Left lobe of liver (tissue), 2 donors: ENCODE results near the gene CLMN. TPM values are rescaled to one million over a fixed set of nuclear protein-coding genes. Genes with fewer than 3 reads are reported as not detected.

ENCODE experiments used
- ATAC-seq: fragments of 200-7000 bp; cut with Tn5 transposase; one replicate; pipeline ENCODE4 v1.9.1; 2020; ENCODE audit warnings: mild to moderate bottlenecking, moderate library complexity
- DNase-seq: peaks from one replicate; pipeline ENCODE4 v3.0.0-alpha.2; 2020; ENCODE audit warnings: low spot score
- total RNA-seq: library from RNA; stranded (reverse); gene quantifications from one replicate; pipeline ENCODE4 v1.2.1, GENCODE V29; 2021
- donor health status: DM: no; HTN: no; CAD: no; lungs with moderate emphysema.
- donor health status: DM: no; HTN: yes; CAD: no.

Gene CLMN
- total RNA-seq, 1 donor from 2014 or later = 67.7 TPM

DNA sequence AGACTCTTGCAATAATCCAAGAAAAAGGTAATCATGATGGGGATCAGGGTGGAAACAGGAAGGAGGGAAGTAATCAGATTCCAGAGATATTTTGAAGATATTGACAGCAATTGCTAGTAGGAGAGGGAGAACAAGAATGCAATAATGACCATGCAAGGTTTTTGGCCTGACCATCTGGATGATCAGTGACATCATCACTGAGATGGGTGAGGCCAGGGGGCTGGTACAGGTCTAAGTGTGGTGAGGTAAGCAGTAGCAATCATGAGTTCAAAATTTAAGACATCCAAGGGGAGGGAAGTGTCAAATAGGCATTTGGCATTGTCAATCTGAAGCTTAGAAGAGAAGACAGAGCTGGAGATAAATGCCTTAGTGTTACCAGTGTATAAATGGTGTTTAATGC is 24.8 kb upstream of the CLMN start:
- no peak for DNase-seq
- ATAC-seq = no peak

DNA sequence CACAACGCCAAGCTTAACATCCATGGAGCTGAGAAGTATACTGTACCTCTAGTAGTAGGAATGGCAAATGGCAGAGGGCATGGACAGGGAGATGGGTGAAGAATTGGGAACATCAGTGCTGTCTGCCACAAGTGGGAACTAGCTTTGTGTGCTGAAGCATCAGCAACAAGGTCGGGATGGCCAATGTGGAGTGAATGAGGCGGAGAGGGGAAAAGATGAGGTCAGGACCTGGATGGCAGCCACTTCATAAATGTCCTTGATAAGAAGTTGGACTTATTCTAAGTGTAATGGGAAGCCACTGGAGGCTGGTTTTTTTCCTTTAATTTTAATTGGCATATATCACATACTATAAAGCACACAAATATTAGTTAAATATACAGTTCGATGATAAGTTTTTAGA is 21.9 kb upstream of the CLMN start:
- ATAC-seq = no peak
- no peak for DNase-seq

DNA sequence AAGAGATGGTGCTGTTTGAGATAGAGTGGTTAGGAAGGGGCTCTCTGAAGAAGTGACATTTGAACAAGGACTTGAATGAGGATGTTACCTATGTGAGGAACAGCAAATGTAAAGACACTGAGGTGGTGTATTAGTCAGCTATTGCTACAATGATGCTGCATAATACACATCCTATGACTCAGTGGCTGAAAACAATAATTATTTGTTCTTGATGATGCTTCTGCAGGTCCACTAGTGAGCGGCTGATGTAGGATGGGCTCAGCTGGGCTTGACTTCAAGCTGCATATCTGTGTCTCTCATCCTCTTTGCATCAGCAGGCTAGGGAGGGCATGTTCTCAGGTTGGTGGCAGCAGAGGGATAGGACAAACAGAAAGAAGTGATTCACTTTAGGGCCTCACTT is 21.4 kb upstream of the CLMN start:
- ATAC-seq = no peak
- DNase-seq = no peak

DNA sequence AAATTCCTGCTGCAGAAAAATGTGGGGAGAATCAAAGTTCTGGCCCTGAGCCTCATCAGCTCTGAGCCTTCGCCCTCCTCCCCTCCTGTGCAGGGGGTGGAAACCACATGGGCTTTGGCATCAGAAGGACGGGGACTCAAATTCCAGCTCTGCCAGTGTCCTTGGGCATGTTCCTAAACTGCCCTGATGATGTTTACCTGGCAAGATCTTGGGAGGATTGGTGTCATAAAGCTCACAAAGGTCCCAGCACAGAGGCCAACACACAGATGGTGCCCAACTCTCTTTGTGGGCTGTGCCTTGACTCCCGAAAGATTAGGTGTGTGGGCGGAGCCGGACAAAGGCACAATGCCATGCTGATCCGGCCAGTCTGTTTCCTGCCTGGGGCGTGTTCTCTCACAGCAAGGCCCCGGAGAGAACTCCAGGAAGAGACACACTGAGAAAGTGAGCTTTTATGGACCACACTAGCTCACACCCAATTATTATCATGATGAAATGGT is 20.5 kb upstream of the CLMN start:
- ATAC-seq = peak; percentile 85

DNA sequence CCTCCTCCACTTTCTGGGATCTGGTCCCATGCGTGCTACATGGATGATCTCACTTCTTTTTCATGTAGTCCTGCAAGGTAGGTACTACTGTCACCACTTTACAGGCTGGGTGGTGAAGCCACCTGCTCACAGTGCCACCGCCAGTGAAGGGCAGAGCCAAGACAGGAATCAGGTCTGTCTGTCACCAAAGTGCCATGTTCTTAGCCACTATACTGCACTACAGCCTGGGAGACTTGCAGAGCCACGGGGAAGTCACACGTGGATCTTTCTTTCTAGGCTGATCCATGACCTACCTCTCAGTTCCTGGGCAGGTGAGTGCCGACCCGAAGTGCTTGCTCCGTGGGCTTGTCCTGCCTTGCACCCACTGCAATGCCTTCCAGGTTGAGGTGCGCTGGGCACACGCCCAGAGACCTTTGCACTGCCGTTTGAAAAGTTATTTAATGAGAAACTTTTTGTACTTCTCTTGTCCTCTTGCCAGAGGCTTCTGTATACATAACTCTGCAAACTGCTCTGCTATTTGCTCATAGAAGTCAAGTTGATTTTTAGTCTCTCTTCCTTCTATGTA is 19.7 kb upstream of the CLMN start:
- DNase-seq (peak; percentile 95), ATAC-seq (peak; percentile 72)

More for the DNA sequence above, 20.5 kb upstream of the CLMN start:
- DNase-seq = peak; percentile 97

DNA sequence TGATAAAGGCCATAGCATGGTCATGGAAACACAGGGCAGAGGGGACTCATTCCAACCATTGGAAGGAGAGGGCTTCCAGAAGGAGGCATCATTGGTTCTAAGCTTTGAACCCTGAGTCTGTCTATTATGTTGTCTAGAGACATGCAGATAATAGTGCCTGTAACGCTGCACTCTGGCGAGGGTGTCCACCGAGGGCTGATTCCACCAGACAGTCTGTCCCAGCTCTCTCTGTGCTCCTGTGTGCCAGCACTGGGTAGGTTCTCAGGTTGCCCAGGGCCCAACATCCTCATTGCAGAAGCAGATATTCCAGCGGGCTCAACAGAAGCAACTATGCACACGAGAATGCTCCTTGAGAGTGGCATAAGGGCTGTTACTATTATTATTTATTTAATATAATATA is 18.7 kb upstream of the CLMN start:
- DNase-seq = no peak
- ATAC-seq = no peak

DNA sequence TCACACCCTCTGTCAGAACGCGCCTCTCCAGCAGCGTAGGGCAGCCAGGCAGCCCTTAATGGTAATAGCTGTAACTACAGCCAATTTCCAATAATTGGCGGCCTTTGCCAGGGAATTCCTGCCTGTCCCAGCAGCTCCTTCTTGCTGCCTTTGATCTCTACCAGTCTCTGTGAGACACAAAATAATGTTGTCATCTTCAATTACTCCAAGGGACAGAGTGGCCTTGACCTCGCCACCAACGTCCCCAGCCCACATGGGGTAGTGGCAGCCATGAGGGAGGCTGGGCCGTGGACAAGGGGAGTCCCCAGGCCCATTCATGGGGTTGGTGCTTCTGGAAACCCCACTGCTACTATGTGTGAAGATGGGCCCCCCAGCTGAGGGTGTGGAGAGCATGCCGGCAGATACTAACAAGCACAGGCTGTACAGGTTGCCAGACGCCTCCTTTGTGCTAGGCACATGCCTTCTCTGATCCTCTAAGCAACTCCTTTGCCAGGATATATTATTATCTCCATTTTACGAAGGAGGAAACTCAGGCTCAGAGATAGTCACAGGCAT is 17.4 kb upstream of the CLMN start:
- no peak for ATAC-seq
- DNase-seq = no peak

DNA sequence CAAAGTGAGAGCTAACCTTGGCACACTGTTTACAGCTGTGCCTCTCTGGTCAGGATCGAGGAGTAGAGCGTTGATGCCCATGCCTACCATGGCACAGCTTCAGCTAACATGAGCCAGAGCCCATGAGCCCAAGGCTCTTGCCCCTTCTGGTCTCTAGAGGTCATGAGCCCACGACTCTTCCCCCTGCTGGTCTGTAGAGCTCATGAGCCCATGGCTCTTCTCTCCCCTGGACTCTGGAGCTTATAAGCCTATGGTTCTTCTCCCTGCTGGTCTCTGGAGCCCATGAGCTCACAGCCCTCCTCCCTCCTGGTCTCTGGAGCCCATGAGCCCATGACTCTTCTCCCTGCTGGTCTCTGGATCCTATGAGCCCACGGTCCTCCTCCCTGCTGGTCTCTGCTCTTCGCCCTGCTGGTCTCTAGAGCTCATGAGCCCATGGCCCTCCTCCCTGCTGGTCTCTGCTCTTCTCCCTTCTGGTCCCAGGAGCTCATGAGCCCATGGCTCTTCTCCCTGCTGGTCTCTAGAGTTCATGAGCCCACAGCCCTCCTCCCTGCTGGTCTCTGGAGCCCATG is 16.6 kb upstream of the CLMN start:
- no peak for ATAC-seq
- DNase-seq = no peak

DNA sequence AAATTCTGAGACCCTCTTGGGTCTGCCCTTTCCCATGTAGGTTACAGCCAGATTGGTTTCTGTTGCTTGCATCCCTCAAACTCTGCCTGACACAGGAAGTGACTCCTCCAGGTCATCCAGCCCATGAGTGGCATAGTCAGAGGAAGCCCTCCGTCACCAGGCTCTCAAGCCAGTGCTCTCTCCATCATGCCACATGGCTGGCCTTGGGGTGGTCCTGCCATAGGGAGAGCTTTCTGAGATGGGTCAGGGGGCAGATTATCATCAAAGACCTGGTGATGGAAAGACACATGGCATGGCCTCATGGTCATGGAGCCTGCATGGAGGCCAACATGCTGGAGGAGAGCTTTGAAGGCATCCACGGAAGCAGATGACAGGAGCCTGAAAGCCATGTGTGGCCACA is 15.4 kb upstream of the CLMN start:
- no peak for DNase-seq
- no peak for ATAC-seq

DNA sequence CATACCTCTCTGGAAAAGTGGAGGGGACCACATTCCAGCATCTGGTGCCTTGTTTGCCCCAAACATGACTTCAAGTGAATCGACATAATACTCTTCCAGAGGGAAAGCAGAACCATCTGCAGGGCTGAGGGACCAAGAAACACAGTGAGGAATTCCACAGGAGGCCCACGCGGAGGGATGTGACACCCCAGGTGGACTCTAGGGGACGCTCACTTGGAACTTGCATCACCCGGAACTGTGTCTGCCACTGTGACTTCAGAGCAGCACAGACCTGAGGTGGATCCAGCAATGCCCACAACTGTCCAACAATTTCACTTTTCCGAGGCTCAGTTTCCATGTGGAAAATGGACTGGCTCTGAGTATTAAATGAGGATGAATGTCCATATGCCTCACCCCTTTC is 14.3 kb upstream of the CLMN start:
- DNase-seq (no peak), ATAC-seq (no peak)

DNA sequence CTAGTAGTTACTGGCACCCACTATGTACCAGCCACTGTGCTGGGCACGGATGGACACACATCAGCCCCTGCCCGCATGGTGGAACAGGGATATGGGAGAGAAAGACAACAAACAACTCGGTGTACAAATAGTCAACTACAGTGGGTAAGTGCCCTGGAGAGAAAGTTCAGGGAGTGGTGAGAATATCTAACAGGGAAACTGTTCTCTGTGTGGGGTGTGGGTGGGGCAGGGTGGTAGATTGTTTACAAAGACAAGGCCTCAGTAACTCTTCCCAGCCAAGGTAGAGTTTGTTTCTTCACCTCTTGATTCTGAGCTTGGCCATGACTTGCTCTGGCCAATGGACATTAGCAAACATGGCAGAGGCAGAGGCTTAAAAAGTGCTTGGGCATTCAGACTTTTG is 12.9 kb upstream of the CLMN start:
- no peak for DNase-seq
- ATAC-seq = no peak

DNA sequence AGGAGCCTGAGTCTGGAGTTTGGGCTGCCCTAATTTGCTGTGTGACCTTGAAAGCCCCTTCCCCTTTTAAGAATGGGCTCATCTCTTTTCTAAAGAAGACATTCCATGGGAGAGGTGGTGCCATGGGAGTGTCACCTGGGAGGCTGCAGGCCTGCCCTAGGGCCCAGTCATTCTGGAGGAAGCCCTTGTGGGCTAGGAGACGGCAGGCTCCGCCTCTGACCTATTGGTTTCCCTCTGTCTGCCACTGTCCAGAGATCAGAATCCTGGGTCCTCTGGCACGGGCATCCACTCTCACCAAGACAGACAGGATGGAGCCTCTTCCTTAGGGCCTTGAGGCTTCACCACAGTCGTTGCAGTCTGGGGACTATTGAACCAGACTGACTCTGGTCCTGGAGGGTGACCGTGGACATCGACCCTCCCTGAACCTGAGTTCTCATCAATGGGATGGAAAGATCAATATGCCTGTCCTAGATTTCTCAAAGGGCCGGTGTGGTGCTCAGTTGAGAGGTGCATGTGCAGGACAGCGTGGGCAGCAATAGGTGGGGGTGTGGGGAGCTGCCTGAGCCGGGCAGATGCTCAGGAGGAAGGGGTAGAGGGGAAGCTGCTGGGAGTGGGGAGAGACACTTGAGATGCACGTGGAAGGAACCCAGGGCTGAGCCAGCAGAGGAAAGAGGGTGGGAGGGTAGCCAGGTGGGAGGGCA is 12.2 kb upstream of the CLMN start:
- ATAC-seq (peak; percentile 77), DNase-seq (peak; percentile 69)

DNA sequence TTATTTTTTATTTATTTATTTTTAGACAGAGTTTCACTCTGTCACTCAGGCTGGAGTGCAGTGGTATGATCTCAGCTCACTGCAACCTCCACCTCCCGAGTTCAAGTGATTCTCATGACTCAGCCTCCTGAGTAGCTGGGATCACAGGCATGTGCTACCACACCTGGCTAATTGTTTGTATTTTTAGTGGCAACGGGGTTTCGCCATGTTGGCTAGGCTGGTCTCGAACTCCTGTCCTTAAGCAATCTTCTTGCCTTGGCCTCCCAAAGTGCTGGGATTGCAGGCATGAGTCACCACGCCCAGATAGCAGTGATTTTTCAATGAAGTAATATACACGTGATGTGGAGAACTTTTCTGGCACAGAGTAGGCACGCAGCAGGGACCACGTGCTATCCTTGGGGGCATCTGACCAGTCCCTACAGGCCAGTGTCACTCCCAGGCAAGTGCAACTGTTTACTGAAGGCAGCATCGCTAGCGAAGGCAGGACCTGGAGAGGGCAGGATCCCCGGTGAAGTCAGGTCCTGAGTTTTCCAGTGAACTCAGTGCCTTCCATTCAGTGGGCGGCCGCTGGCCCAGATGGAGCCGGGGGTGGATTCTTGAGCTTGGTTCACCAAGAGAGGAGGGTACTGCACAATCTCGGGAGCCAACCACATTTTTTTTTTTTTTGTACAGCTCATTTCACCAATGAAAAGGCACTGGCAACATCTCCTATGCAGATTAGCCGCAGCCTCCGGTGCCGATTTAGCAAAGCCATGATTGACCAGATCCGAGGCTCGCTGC is 11.1 kb upstream of the CLMN start:
- no peak for DNase-seq
- ATAC-seq = peak; percentile 45

DNA sequence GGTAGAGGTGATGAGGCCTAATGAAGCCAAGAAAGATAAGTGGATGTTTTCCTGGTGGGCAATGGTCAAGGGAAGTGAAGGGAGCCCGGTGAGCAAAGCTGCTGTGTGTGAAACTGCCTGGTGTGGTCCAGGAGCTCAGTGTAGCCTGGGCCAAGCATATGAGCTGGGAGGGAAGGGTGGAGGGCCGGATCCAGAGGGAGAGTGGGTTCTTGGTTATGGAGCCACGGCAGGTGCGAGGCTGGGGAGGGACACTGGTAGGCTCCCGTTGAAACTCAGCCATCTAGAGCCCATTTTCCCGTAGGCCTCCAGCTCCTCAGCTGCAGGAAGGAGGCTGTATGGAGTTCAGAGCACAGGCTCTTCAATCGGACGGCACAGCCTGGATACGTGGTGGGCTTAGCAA is 10.2 kb upstream of the CLMN start:
- ATAC-seq = no peak
- DNase-seq = no peak

DNA sequence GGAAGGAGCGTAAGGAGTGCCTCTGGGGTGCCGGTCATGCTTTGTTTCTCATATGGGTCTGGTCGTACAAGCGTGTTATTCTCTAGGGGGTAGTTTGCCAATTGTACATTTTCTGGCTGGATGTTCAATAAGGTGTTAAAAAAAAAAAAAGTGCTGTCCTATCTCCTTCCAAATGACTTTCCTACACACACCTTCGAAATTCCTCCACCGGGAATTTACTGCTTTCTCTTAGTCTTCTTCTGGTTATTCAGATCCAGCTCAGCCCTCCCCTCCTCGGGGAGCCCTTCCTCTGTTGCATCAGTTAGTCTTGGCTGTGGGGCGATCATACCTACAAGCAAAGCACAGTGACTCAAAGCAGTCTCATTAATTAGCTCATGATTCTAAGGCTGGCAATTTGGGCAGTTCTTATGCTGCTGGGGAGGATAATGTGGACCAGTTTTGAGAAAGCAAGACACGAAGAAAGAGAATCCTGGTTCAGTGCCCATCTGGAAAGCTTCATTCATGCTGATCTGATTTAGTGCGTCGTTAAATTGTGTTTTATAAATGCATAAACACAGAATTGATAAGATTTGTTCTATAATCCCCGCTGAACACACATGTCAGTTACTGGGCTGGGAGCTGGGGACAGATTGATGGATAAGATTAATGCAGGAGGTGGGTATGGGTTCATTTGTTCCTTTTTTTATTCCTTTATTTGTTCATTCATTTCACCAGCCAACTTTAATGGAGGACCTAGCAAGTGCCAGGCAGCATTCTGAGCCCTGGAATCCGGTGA is 9.2 kb upstream of the CLMN start:
- ATAC-seq (no peak), DNase-seq (no peak)

DNA sequence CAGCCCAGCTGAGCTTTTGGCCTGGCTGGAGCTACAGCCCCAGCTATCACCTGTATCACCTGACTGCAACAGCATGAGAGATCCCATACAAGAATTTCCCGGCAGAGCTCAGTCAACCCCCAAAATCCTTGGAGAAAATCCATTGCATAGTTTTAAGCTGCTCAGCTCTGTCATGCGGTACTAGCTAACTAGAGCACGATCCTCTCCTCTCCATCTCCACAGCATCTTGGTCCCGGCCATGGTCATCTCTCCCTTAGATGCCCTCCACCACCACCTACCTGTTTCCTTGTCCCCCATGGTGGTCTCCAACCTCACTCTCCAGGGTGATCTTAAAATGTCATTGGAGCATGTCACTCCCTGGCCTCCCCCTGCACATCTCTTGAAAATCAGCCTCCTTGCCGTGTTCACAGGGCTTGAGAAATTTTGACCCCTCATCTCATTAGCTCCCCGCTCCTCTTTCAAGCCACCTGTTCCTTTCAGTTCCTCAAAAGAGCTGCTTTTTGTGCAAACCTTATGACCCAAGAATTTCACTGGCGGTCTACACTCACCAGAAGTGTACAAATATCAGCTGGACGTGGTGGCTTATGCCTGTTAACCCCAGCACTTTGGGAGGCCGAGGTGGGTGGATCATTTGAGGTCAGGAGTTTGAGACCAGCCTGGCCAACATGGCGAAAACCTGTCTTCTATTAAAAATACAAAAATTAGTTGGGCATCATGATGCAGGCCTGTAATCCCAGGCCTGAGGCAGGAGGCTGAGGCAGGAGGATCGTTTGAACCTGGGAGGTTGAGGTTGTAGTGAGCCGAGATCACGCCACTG is 8.1 kb upstream of the CLMN start:
- no peak for ATAC-seq
- no peak for DNase-seq

DNA sequence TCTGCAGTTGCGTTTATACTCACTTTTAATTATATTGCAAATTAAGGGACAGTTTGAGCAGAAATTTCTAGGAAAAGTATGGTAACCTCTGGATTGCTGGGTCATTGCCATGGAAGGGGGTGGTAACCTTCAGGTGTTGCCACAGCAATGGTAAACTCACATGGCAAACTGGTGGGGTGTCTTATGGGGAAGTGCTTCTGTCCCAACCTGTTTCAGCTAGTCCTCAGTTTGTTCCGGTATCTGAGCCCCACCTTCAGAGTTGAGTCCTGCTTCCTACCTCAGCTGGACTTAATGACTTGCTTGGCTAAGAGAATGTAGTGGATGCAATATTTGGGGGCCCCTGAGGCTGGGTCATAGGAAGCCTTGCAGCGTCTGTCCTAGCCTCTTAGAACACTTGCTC is 7.3 kb upstream of the CLMN start:
- ATAC-seq (no peak), DNase-seq (no peak)

DNA sequence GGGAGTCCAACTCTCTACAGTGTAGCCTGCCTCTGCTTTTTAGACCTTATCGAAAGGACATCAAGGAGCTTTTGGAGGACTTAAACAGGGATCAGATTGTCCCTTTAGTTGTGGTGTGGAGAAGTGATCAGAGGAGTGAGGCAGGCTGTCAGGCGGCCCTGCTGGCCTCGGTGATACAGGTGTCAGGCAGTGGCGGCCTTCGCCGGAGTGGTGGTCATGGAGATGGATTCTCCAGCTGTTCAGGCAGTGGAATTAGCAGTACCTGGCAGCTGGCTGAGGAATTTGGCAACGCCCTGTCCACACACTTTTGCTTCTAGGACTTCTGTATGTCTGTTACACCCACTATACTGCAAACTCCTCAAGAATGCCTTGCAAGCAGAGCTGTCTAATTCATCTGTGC is 4.2 kb upstream of the CLMN start:
- ATAC-seq (no peak), DNase-seq (no peak)

DNA sequence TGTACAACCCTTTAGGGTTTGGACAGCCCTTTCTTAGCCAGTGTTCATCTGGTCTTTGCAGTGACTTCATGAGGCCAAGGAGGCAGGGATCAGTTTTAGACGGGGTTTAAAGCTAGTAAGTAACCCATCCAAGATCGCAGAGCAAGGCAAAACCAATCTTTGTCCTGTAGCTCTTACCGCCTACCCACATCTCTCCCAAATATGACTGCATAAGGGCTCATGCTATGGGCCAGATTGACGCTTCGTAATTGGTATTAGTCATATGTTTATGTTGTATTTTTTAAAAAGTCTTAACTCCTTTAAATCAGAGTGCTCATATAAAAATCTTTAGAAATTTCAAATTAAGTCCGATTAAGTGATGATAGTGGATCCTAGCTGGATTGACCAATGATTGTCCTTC is 3.7 kb upstream of the CLMN start:
- DNase-seq (no peak), ATAC-seq (no peak)

DNA sequence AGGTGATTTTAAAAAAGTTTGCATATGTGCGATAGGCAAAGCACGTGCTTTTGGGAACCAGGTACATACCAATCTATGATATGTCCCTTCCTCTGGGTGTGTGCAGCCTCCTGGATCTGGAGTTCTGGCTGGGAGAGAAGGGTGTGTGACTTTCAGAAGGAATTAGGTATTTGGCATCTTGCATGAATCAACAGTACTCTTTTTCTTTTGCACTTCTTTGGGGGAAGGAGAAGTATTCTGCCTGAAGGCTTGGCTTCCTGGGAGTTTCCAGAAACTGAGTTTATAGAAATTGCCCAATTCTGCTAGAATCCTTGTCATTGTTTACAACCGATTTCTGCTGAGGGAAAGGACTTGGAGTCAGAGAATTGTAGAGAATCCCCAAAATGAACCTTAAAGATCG is 2.9 kb upstream of the CLMN start:
- ATAC-seq (no peak), DNase-seq (no peak)
